ENCODE measurements around the gene SNX24. TPM values are rescaled to one million over a fixed set of nuclear protein-coding genes. Genes with fewer than 3 reads are reported as not detected.

Gene SNX24
- total RNA-seq, 2 experiments from 2014 or later: 2.0 to 2.3 TPM

DNA sequence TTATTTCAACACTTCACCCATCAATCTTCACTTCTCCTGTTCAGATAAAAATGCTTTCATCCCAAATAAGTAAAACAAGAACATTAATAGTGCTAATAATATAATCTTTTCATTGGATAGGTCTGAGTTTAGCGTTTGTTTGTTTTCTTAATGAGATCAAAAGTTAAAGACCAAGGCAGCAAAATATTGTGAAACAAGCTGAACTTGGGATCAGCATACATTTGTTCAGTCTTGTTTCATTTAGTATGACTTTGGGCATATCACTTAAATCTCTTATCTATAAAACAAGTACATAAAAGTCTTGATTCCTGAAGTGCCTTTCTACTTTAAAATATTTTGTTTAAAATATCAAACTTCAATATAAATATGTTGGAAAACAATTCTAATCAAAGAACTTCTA is 13.4 kb upstream of the SNX24 start:
- H3K36me3 Mint-ChIP-seq (ENCODE audit: low read depth): peaks cover 11% of the 10 kb centered on the region

DNA sequence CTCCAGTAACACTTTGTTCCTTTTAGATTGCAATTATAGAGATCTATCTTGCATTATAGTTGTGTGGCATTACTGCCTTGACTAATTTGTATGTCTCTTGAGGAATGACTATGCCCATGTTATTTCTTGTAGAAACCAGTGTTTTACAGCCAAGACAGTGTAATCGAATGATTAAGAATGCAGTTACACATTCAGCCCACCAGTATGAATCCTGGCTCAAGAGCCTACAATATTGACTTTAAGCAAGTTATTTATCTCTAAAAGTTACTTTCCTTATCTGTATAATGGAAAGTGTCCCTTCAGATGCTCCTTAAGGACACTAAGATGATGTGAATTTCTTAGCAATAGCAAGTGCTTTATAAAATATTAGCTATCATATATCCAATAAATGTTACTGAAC is 9.7 kb upstream of the SNX24 start:
- H3K9me3 Mint-ChIP-seq: no peaks in the 10 kb centered on the region
- CTCF ChIA-PET: interaction anchor here (1.6 kb wide), 1 partner anchor 10 kb away, joined by 6 read pairs; the partner anchor contains the start of gene SNX24
- H3K27ac Mint-ChIP-seq: no peak overlapping the region
- no peaks in the 10 kb centered on the region for H3K36me3 Mint-ChIP-seq (ENCODE audit: low read depth)
- intact Hi-C loops (cut with micrococcal nuclease): no loop called here
- DNase-seq (no peak), ATAC-seq (no peak)
- TF ChIP-seq, protein P1, sequence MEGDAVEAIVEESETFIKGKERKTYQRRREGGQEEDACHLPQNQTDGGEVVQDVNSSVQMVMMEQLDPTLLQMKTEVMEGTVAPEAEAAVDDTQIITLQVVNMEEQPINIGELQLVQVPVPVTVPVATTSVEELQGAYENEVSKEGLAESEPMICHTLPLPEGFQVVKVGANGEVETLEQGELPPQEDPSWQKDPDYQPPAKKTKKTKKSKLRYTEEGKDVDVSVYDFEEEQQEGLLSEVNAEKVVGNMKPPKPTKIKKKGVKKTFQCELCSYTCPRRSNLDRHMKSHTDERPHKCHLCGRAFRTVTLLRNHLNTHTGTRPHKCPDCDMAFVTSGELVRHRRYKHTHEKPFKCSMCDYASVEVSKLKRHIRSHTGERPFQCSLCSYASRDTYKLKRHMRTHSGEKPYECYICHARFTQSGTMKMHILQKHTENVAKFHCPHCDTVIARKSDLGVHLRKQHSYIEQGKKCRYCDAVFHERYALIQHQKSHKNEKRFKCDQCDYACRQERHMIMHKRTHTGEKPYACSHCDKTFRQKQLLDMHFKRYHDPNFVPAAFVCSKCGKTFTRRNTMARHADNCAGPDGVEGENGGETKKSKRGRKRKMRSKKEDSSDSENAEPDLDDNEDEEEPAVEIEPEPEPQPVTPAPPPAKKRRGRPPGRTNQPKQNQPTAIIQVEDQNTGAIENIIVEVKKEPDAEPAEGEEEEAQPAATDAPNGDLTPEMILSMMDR (IDR thresholded peaks at IDR 0.05): no peak
- H3K27me3 Mint-ChIP-seq: peaks cover 2% of the 10 kb centered on the region
- POLR2A ChIA-PET: no interaction called here
- H3K4me1 Mint-ChIP-seq (ENCODE audit: low read depth): no peaks in the 10 kb centered on the region
- H3K4me3 Mint-ChIP-seq: no peak overlapping the region

More for the DNA sequence above, 13.4 kb upstream of the SNX24 start:
- no peak overlapping the region for H3K4me3 Mint-ChIP-seq
- ATAC-seq (no peak), DNase-seq (no peak)
- POLR2A ChIA-PET: no interaction called here
- H3K27ac Mint-ChIP-seq: no peak overlapping the region
- H3K9me3 Mint-ChIP-seq: no peaks in the 10 kb centered on the region
- CTCF ChIA-PET: no interaction called here
- no peaks in the 10 kb centered on the region for H3K27me3 Mint-ChIP-seq
- intact Hi-C loops (cut with micrococcal nuclease): no loop called here
- TF ChIP-seq, protein P1 (IDR thresholded peaks at IDR 0.05): no peak
- no peaks in the 10 kb centered on the region for H3K4me1 Mint-ChIP-seq (ENCODE audit: low read depth)

DNA sequence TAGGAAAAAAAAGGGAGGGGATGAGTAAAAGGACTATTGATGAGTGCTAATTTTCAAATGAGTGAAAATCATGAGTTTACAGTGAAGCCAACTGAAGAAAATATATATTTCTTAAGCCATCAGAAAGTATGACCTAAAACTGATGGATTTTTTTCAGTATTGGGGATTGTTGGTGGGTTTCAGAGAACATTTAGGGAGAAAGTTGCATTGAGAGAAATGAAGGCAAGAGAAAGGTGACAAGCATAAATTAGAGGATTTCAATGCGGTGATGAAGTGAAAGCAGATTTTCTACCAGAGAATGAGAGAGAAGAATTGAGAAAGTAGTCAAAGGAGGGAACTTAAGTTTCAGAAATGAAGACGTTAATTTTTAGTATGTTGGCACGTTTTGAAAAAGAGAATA is 8.5 kb upstream of the SNX24 start:
- ATAC-seq: no peak
- ChIA-PET POLR2A (no interaction called here), CTCF (no interaction called here)
- Mint-ChIP-seq H3K9me3 (no peaks in the 10 kb centered on the region), H3K36me3 (ENCODE audit: low read depth) (no peaks in the 10 kb centered on the region), H3K4me1 (ENCODE audit: low read depth) (no peaks in the 10 kb centered on the region), H3K27ac (no peak overlapping the region), H3K4me3 (no peak overlapping the region), H3K27me3 (peaks cover 2% of the 10 kb centered on the region)
- intact Hi-C loops (cut with micrococcal nuclease): no loop called here
- TF ChIP-seq, protein P1 (IDR thresholded peaks at IDR 0.05): no peak
- DNase-seq: no peak

DNA sequence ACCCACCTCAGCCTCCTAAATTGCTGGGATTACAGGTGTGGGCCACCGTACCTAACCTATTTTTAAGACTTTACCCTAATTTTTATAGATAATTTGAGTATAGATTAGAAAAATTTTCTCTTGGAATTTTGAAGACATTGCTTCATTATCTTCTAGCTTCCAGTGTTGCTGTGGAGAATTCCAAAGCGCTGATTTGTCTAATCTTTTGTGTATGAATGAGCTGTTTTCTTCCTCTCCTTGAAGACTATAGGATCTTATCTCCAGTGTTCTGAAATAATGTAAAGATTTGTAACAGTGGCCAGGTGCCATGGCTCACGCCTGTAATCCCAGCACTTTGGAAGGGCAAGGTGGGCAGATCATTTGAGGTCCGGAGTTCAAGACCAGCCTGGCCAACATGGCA is 5.7 kb upstream of the SNX24 start:
- DNase-seq (no peak), ATAC-seq (no peak)
- ChIA-PET CTCF (no interaction called here), POLR2A (no interaction called here)
- no peak overlapping the region for H3K4me3 Mint-ChIP-seq
- intact Hi-C loops (cut with micrococcal nuclease): loop anchor here (10.0 kb wide), 1 partner anchor 65 kb away; the partner anchor contains the start of gene SNX2
- H3K4me1 Mint-ChIP-seq (ENCODE audit: low read depth): peaks cover 9% of the 10 kb centered on the region
- H3K36me3 Mint-ChIP-seq (ENCODE audit: low read depth): no peaks in the 10 kb centered on the region
- no peaks in the 10 kb centered on the region for H3K9me3 Mint-ChIP-seq
- H3K27me3 Mint-ChIP-seq: peaks cover 5% of the 10 kb centered on the region
- TF ChIP-seq, protein P1 (IDR thresholded peaks at IDR 0.05): no peak
- no peak overlapping the region for H3K27ac Mint-ChIP-seq

DNA sequence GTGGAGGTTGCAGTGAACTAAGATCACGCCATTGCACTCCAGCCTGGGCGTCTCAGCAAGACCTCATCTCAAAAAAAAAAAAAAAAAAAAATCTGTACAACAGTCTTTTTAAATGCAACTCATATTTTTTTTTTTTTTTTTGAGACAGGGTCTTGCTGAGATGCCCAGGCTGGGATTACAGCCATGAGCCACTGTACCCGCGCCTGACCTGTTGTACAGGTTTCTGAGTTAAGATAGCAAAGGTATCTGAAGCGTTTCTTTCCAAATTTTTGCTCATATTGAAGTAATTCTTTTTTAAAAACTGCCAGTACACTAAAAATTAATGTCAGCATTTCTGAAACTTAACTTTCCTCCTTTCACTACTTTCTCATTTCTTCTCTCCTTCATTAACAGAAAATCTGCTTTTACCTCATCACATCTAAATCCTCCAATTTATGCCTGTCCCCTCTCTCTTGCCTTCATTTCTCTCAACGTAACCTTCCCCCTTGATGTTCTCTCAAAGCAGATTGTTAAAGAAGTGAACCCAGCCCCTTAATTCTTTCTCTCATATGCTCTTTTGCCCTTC is 3.3 kb upstream of the SNX24 start:
- Mint-ChIP-seq H3K27ac (no peak overlapping the region), H3K4me1 (ENCODE audit: low read depth) (peaks cover 14% of the 10 kb centered on the region), H3K36me3 (ENCODE audit: low read depth) (no peaks in the 10 kb centered on the region), H3K4me3 (no peak overlapping the region), H3K9me3 (no peaks in the 10 kb centered on the region), H3K27me3 (peaks cover 5% of the 10 kb centered on the region)
- ChIA-PET POLR2A (no interaction called here), CTCF (no interaction called here)
- DNase-seq (no peak), ATAC-seq (no peak)
- TF ChIP-seq, protein P1 (IDR thresholded peaks at IDR 0.05): no peak
- intact Hi-C loops (cut with micrococcal nuclease): loop anchor here (10.0 kb wide), 1 partner anchor 67 kb away; the partner anchor contains the start of gene SNX2

All from activated CD8-positive, alpha-beta T cell treated with anti-CD3 and anti-CD28 coated beads for 36 hours (primary cell).